HG03095 (cell line): ENCODE results near the gene FGD2.

Experiments used
- ATAC-seq: cut with Tn5 transposase; IDR thresholded peaks from one replicate; pipeline ENCODE4 v1.9.1; 2021; ENCODE audit warnings: moderate library complexity; ENCODE audit not compliant: unreplicated experiment

FGD2 gene

GRCh38 chr6:36970892-36971842 lies 34.3 kb upstream of the FGD2 start:
- ATAC-seq: no peak

- no peak for ATAC-seq
Observed at GRCh38 chr6:36971921-36972673, 33.4 kb upstream of the FGD2 start.

- ATAC-seq: no peak
Observed at GRCh38 chr6:36973190-36973589, 32.3 kb upstream of the FGD2 start.

GRCh38 chr6:36973647-36974046 lies 31.8 kb upstream of the FGD2 start:
- no peak for ATAC-seq

GRCh38 chr6:36975231-36976006 lies 30.0 kb upstream of the FGD2 start:
- no peak for ATAC-seq

GRCh38 chr6:36976007-36976264 lies 29.5 kb upstream of the FGD2 start:
- no peak for ATAC-seq

GRCh38 chr6:36976509-36976908 lies 28.9 kb upstream of the FGD2 start:
- ATAC-seq: no peak

GRCh38 chr6:36976931-36977330 lies 28.5 kb upstream of the FGD2 start:
- ATAC-seq: no peak

GRCh38 chr6:36977470-36977941 lies 27.9 kb upstream of the FGD2 start:
- ATAC-seq: no peak

GRCh38 chr6:36978421-36979346 lies 26.8 kb upstream of the FGD2 start:
- ATAC-seq: no peak

GRCh38 chr6:36979347-36979742 lies 26.1 kb upstream of the FGD2 start:
- no peak for ATAC-seq

GRCh38 chr6:36980129-36980528 lies 25.3 kb upstream of the FGD2 start:
- no peak for ATAC-seq

- no peak for ATAC-seq
Observed at GRCh38 chr6:36980876-36981619, 24.4 kb upstream of the FGD2 start.

- ATAC-seq: no peak
Observed at GRCh38 chr6:36983538-36983937, 21.9 kb upstream of the FGD2 start.

- no peak for ATAC-seq
Observed at GRCh38 chr6:36984581-36985416, 20.7 kb upstream of the FGD2 start.

- ATAC-seq: no peak
Observed at GRCh38 chr6:36985417-36985807, 20.0 kb upstream of the FGD2 start.

- peak; percentile 58 for ATAC-seq
Observed at GRCh38 chr6:36985808-36986703, 19.4 kb upstream of the FGD2 start, which contains the start of gene MTCH1. TSS of gene MTCH1 (minus strand) at chr6:36986196. CDS start at chr6:36986173, 23 bp downstream.

GRCh38 chr6:36986704-36987047 lies 18.8 kb upstream of the FGD2 start:
- ATAC-seq: no peak
